Measurements from ENCODE around the gene PARP16.

PARP16 gene

DNA sequence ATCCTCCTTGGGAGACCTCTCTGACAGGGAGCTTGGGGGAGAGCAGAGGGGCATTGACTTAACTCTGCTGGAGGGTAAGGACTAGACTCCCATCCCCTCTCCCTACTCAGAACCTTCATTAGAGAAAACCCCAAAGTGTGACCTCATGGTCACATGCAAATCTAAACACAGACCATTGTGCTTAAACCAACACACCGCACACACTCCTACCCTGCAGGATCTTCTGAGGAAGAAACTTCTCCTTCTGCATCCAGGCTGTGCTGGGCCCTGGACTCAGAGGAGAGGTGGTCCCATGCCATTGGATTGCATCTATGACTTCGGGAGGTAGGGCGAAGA is 805 bp upstream of the PARP16 start:
- ChIA-PET POLR2A (interaction anchor here (1.8 to 3.3 kb wide), 2 partner anchors 10 to 18 kb away, joined by 7 to 42 read pairs; partner anchors contain the start of gene RNU5B-1), CTCF (interaction anchor here (1.1 to 5.7 kb wide), 11 partner anchors 9 to 254 kb away, joined by 3 to 97 read pairs (median 9); partner anchors contain the start of gene CLPX)
- H3K4me3 ChIP-seq (ENCODE audit: low read depth, low read length) = no peak overlapping the region
- no peak for DNase-seq (ENCODE audit: low read depth, low spot score)
- TF ChIP-seq, protein P1, sequence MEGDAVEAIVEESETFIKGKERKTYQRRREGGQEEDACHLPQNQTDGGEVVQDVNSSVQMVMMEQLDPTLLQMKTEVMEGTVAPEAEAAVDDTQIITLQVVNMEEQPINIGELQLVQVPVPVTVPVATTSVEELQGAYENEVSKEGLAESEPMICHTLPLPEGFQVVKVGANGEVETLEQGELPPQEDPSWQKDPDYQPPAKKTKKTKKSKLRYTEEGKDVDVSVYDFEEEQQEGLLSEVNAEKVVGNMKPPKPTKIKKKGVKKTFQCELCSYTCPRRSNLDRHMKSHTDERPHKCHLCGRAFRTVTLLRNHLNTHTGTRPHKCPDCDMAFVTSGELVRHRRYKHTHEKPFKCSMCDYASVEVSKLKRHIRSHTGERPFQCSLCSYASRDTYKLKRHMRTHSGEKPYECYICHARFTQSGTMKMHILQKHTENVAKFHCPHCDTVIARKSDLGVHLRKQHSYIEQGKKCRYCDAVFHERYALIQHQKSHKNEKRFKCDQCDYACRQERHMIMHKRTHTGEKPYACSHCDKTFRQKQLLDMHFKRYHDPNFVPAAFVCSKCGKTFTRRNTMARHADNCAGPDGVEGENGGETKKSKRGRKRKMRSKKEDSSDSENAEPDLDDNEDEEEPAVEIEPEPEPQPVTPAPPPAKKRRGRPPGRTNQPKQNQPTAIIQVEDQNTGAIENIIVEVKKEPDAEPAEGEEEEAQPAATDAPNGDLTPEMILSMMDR (IDR thresholded peaks at IDR 0.05; ENCODE audit: insufficient read depth, low read length, missing control alignments) = no peak

DNA sequence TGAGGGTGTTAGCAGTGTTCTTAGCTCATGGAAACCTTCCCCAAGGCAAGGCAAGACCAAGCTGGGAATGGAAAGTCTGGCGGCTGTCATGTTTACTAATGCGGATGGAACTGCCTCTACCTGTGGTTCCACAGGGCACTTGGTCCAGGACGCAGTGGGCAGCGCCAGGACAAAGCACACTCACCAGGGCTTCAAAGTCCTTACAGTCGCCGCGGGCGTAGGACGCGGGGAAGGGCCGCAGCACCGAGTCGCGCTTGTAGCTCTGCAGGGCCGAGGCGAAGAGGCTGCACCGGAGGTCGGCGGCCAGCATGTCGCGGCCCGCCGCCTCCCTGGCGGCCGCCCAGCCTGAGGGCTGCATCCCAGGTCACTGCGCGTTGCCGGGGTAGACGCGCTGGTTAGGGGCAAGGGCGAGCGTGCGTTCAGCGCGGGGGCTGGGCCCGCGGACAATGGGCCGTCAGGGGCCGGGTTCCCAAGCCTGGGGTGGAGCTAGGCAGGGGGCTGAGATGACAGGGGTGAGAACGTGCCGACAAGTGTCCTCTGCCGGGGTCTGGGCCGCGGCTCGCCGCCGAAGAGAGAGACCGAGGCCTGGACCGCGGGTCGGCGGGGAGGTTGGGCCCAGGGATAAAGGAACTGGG is 497 bp downstream of the PARP16 start:
- H3K4me3 ChIP-seq (ENCODE audit: low read depth, low read length) = peak overlapping the region; percentile 69
- ChIA-PET POLR2A (interaction anchor here (0.6 to 3.3 kb wide), 6 partner anchors 9 to 101 kb away, joined by 3 to 42 read pairs (median 5); partner anchors contain the start of genes CLPX and RNU5B-1), CTCF (interaction anchor here (0.6 to 5.7 kb wide), 20 partner anchors 8 to 299 kb away, joined by 3 to 97 read pairs (median 4); partner anchors contain the start of genes CLPX and RNU5B-1)
- DNase-seq (ENCODE audit: low read depth, low spot score) = no peak
- TF ChIP-seq, protein P1 (IDR thresholded peaks at IDR 0.05; ENCODE audit: insufficient read depth, low read length, missing control alignments) = no peak

DNA sequence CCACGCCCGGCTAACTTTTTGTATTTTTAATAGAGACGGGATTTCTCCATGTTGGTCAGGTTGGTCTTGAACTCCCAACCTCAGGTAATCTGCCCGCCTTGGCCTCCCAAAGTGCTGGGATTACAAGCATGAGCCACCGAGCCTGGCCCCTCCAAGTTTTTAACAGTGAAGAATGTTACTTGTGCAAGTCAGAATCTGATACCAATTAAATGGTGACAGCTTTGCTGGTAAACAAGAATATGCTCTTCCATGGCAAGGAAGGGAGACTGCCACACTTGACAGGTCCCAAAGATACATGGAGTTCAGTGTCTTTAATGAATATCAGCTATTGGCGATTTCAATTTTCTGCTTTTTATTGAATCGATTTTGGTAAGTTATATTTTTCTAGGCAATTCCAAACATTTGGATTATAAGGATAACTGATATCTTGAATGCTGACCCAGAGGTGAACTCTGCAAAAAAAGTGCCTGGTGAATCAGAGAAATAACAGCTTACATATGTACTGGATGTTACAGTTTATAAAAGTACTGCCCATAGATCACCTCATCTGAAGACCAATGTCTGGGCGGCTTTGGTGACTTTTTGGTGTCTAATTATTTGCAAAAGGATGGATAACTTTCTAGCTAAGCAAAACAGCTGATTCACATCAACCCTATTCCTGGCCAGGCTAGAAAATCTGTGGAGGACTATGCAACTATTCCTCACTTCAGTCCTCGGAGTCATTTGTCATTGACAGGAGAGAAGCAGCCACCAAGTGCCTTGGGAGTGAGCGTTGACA is 1.2 kb downstream of the PARP16 start:
- ChIA-PET CTCF (interaction anchor here (0.7 to 5.7 kb wide), 15 partner anchors 7 to 299 kb away, joined by 3 to 97 read pairs (median 7); partner anchors contain the start of genes CLPX and RNU5B-1), POLR2A (interaction anchor here (1.2 to 3.3 kb wide), 3 partner anchors 10 to 100 kb away, joined by 4 to 42 read pairs (median 4); partner anchors contain the start of genes CLPX and RNU5B-1)
- DNase-seq (ENCODE audit: low read depth, low spot score) = no peak
- peak overlapping the region; percentile 69 for H3K4me3 ChIP-seq (ENCODE audit: low read depth, low read length)
- TF ChIP-seq, protein P1 (IDR thresholded peaks at IDR 0.05; ENCODE audit: insufficient read depth, low read length, missing control alignments) = no peak

DNA sequence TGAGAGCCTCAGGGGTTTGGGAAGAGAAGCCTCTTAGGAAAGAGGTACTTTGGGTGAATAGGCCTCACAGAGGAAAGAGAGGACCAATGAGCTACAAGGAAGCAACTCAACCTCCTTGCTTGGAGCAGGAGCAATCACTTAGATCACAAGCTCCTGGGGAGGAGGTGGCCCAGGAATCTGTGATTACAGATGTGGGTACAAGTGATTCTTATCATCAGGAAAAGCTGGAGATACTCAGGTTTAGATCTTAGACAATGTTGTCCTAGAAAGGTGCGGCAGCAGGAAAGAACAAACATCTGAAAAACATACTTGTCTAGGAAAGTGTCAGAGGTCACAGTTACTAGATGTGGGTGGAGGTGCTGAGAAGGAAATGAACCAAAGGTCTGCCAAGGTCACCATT is 8.2 kb downstream of the PARP16 start:
- TF ChIP-seq, protein P1 (IDR thresholded peaks at IDR 0.05; ENCODE audit: insufficient read depth, low read length, missing control alignments) = no peak
- no peak for DNase-seq (ENCODE audit: low read depth, low spot score)
- H3K4me3 ChIP-seq (ENCODE audit: low read depth, low read length) = no peak overlapping the region
- ChIA-PET POLR2A (interaction anchor here (2.5 kb wide), 1 partner anchor 26 kb away, joined by 9 read pairs; the partner anchor contains the start of gene RNU5B-1), CTCF (interaction anchor here (1.2 to 5.3 kb wide), 5 partner anchors 8 to 90 kb away, joined by 5 to 46 read pairs (median 9); partner anchors contain the start of gene PARP16)

DNA sequence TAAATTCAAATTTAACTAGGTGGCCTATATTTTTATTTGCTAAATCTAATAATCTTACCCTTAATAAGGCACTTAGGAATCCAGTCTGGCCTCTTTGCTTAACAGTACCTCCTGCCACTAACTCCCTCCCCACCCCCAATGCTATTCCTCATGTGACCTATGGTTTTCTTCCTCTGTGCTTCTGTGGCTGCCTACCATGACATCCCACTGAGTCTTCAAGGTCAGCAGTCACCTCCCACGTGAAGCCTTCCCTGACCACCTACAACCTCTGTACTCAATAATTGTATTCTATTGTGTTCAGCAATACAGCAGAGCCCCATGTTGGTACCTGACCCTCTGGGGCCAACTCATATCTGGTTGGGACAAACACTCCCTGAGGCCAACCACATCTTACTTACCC is 9.7 kb downstream of the PARP16 start:
- no peak overlapping the region for H3K4me3 ChIP-seq (ENCODE audit: low read depth, low read length)
- TF ChIP-seq, protein P1 (IDR thresholded peaks at IDR 0.05; ENCODE audit: insufficient read depth, low read length, missing control alignments) = no peak
- ChIA-PET CTCF (interaction anchor here (1.1 to 5.3 kb wide), 4 partner anchors 7 to 92 kb away, joined by 3 to 46 read pairs (median 10); partner anchors contain the start of gene CLPX), POLR2A (no interaction called here)
- no peak for DNase-seq (ENCODE audit: low read depth, low spot score)

Measured in AG04449 (cell line).